AG04450 (cell line): ENCODE data around the gene ZBTB20. TPM values are rescaled to one million over a fixed set of nuclear protein-coding genes. Genes with fewer than 3 reads are reported as not detected.

Source experiments
- CTCF ChIA-PET: fragments of 300-600, 350-600 bp; formaldehyde crosslinking; extraction: SDS; loops from one replicate; lab custom pipeline; 2022; ENCODE audit warnings: antibody characterized with exemption, inconsistent platforms; lab: Charles Lee
- POLR2A ChIA-PET: fragments of 350-600 bp; formaldehyde crosslinking; extraction: SDS; loops from one replicate; lab custom pipeline; 2021; ENCODE audit warnings: antibody characterized with exemption, inconsistent platforms; lab: Yijun Ruan, JAX
- DNase-seq: peaks from one replicate; pipeline ENCODE4 v3.0.0-alpha.2; 2011; ENCODE audit warnings: low read depth, low spot score
- H3K27ac ChIP-seq: one replicate; pipeline ENCODE4 v1.5.1; 2012; ENCODE audit warnings: low read depth, low read length, control low read depth
- H3K27me3 ChIP-seq: one replicate; pipeline ENCODE4 v1.6.0; 2012; ENCODE audit warnings: low read length; ENCODE audit not compliant: control insufficient read depth, insufficient read depth
- H3K4me3 ChIP-seq: 2 replicates; pipeline ENCODE4 v1.5.1; 2011; ENCODE audit warnings: mild to moderate bottlenecking, low read depth, low read length, control low read depth
- H3K9me3 ChIP-seq: 2 replicates; pipeline ENCODE4 v1.5.1; 2012; ENCODE audit warnings: low read length; ENCODE audit not compliant: control insufficient read depth, insufficient read depth
- CTCF ChIP-seq: IDR thresholded peaks from 2 replicates; pipeline ENCODE4 v1.5.1; 2011; ENCODE audit warnings: low read depth, low read length, control low read depth, inconsistent platforms
- polyA plus RNA-seq: library from polyadenylated mRNA; depleted of rRNA; stranded (reverse); fragments of >200 nt; gene quantifications from 2 replicates; pipeline ENCODE4 v1.2.3, GENCODE V29; 2011

Gene ZBTB20
- polyA plus RNA-seq, 1 experiment, result 3.0 TPM

DNA sequence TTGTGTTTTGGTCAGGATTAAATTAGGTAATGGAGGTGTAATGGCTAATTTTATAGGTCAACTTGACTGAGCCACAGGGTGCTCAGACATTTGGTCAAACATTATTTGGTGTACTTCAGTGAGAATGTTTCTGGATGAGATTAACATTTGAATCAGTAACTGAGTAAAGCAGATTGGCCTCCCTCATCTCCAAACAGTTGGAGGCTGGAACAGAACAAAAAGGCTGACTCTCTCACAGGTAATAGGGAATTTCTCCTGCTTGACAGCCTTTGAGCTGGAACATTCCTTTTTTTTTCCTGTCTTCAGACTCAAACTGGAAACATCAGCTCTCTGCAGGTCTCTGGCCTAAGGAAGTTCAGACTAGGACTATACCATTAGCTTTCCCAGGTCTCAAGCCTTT is 280.7 kb downstream of the ZBTB20 start:
- no peaks in the 10 kb centered on the region for H3K9me3 ChIP-seq
- no peaks in the 10 kb centered on the region for H3K27me3 ChIP-seq
- ChIA-PET CTCF (no interaction called here), POLR2A (no interaction called here)
- TF ChIP-seq CTCF, result no peak
- H3K27ac ChIP-seq, result no peak overlapping the region
- no peak for DNase-seq
- no peak overlapping the region for H3K4me3 ChIP-seq

DNA sequence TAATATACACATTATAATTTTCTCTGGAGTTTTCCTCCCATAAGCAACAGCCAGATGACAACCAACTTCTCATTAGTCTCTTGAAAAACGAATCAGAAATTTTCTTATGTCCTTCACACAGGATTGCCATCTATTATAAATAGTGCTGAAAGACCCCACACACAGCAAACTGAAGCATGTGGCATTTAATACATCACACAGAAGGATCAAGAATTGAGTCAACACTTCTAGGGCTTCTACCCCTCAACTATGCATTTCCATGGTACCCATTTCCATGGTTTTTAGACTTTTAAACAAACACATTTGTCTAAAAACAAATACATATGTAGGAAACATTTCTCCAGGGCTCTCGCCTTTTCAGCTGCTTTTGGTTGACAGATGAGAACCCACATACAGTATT is 282.1 kb downstream of the ZBTB20 start:
- ChIA-PET POLR2A (no interaction called here), CTCF (no interaction called here)
- H3K27ac ChIP-seq, result no peak overlapping the region

GRCh38 chr3:114863848-114864247 is 283.2 kb downstream of the ZBTB20 start:
- CTCF ChIA-PET, result no interaction called here
- H3K27me3 ChIP-seq, result no peaks in the 10 kb centered on the region
- TF ChIP-seq CTCF, result no peak
- no peak for DNase-seq
- POLR2A ChIA-PET, result no interaction called here
- H3K9me3 ChIP-seq, result no peaks in the 10 kb centered on the region
- H3K27ac ChIP-seq, result no peak overlapping the region
- no peak overlapping the region for H3K4me3 ChIP-seq

More for the DNA sequence above, 282.1 kb downstream of the ZBTB20 start:
- H3K27me3 ChIP-seq, result no peaks in the 10 kb centered on the region
- no peaks in the 10 kb centered on the region for H3K9me3 ChIP-seq
- no peak for DNase-seq
- TF ChIP-seq CTCF, result no peak
- H3K4me3 ChIP-seq, result no peak overlapping the region

DNA sequence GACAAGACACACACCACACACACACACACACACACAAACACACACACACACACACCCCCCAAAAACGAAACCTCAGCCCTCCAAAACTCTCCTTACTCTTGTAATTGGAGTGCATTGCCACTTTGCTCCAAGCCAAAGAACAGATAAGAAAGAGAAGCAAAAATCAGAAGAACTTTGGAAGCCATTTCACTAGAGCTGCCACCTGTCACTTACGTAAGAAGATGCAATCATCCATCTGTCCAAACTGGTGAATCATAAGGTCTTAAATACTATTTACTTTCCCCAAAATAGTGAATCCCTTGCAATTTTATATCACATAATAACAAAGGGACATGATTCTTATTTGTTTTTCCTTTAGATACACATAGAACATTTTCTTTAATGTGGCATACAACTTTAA is 285.4 kb downstream of the ZBTB20 start:
- H3K9me3 ChIP-seq, result no peaks in the 10 kb centered on the region
- no peak overlapping the region for H3K4me3 ChIP-seq
- H3K27me3 ChIP-seq, result no peaks in the 10 kb centered on the region
- no peak for TF ChIP-seq CTCF
- no peak for DNase-seq
- CTCF ChIA-PET, result no interaction called here
- POLR2A ChIA-PET, result no interaction called here
- no peak overlapping the region for H3K27ac ChIP-seq

DNA sequence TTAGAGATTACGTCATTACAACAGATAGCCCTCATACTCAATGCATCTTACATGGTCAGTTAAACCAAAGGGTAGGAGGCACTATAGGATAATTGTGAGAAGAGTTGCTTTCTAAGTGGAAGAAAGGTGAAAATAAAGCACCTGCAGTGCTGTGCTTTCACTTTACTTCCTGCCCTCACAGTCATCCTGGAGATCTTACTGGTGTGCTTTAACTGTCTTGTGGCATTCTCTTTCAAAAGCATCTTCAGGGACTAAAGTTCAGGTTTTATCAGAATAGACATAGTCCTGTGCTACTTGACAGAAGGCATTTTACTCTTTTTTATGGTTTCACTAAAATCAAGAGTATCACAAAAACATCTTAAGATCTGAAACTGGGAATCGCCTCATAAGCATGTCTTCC is 286.6 kb downstream of the ZBTB20 start:
- ChIA-PET CTCF (no interaction called here), POLR2A (no interaction called here)
- Histone ChIP-seq H3K9me3 (no peaks in the 10 kb centered on the region), H3K27ac (no peak overlapping the region), H3K4me3 (no peak overlapping the region), H3K27me3 (no peaks in the 10 kb centered on the region)
- no peak for DNase-seq
- no peak for TF ChIP-seq CTCF
